OCI-LY3 (cell line): ENCODE measurements around the gene PARK7.

Experiments
- CTCF ChIP-seq: fragments of 200-600, 300-600 bp; sonication (generic); IDR thresholded peaks from 2 replicates; pipeline ENCODE4 v1.5.1; 2014; ENCODE audit warnings: antibody characterized with exemption, low read length, low read depth
- EZH2phosphoT487 ChIP-seq: fragments of 200-600 bp; shearing (Covaris generic); IDR thresholded peaks from 2 replicates; pipeline ENCODE4 v1.6.1; 2018; ENCODE audit warnings: antibody characterized with exemption, mixed run types, low read depth

DNA sequence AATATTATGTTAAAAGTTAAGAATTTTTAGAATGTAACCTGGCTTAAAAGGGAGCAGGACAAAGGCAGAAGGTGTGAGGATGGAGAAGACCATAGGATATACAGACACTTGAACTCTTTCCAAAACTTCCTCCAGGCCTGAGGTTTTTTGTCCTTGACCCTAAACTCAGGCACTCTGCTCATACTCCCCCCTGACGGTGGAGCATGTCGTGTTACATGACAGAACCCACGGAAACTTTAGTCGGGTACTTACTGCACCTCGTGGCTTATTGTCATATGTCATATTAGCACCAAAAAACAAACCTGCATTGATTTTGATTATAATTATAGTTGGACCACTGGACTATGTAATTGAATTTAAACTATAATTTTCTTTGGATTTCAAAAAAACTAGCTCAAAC lies 41.6 kb upstream of the PARK7 start:
- TF ChIP-seq CTCF (no peak), EZH2phosphoT487 (no peak)
